GM12892 (cell line): ENCODE results near the gene OR51B4.

ENCODE experiments used
- POLR2A ChIP-seq: IDR thresholded peaks from 2 replicates; pipeline ENCODE4 v1.6.1; 2011; ENCODE audit warnings: low read depth, low read length, control low read depth
- POLR2AphosphoS5 ChIP-seq: IDR thresholded peaks from 2 replicates; pipeline ENCODE4 v1.6.1; 2011; ENCODE audit warnings: low read depth, low read length, control low read depth

- TF ChIP-seq POLR2A (no peak), POLR2AphosphoS5 (no peak)
Observed at GRCh38 chr11:5304046-5304445, 2.3 kb upstream of the OR51B4 start.
